Measurements from ENCODE around the gene ZFP30.
"Not testable (repeated sequence)": the region's sequence is repeated elsewhere in the genome, so short reads cannot be mapped to it uniquely, and the experiment has no call there.

Gene ZFP30

DNA sequence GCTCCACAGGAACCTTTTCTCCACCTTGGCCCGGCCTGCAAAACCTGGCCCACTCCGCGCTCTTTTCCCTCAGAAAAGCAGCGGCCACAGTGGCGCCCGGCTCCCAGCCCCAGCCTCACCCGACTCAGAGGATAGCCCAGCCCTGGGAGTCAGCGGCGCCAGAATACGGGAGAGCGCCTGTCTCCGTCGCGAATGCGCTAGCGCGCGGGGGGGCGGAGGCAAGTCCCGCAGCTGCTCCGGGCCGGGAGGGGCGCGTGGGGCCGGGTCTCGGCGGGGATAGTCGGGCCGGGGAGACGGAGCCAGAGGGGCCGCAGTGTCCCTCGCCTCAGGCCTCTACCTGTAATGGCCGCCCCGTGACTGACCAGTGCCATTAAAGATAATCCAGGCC, at the start of gene ZFP30:
Gene ZFP30 (minus strand): TSS at position 165 of the 388 bp plus-strand sequence. CDS start 7,643 bp downstream, outside the sequence.
- peaks cover 21% of the 10 kb centered on the region for H3K4me1 Mint-ChIP-seq
- peaks cover 19% of the 10 kb centered on the region for H3K36me3 Mint-ChIP-seq
- H3K27me3 Mint-ChIP-seq: no peaks in the 10 kb centered on the region
- peak; percentile 88 for ATAC-seq
- peaks cover 3% of the 10 kb centered on the region for H3K9me3 Mint-ChIP-seq
- H3K27ac Mint-ChIP-seq: peak within 1 kb of the TSS; percentile 95
- H3K4me3 Mint-ChIP-seq: peak within 1 kb of the TSS; percentile 91

DNA sequence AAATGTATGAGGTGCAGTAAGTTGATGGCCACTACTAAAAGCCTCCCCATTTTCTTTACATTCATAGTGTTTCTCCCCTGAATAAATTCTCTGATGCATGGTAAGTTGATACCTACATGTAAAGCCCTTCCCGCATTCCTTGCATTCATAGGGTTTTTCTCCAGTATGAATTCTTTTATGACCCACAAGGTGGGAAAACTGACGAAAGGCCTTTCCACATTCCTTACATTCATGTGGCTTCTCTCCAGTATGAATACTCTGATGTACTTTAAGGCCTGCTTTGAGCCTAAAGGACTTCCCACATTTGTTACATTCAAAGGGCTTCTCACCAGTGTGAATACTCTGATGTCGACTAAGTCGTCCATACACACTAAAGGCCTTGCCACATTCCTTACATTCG, 43.8 kb upstream of the ZFP30 start:
- Mint-ChIP-seq H3K36me3 (peaks cover 72% of the 10 kb centered on the region), H3K4me1 (no peaks in the 10 kb centered on the region)

DNA sequence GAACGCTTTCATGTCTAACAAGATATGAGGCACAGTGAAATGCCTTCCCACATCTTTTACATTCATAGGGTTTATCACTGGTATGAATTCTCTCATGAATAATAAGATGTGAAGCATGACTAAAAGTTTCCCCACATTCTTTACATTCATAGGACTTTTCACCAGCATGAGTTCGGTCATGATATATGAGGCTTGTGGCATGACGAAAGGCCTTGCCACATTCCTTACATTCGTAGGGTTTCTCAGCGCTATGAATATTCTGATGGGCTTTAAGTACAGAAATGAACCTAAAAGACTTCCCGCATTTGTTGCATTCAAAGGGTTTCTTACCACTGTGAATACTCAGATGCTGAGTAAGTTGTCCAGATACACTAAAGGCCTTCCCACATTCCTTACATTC, 43.0 kb upstream of the ZFP30 start:
- no peaks in the 10 kb centered on the region for H3K27me3 Mint-ChIP-seq
- H3K36me3 Mint-ChIP-seq: peaks cover 64% of the 10 kb centered on the region
- H3K27ac Mint-ChIP-seq: no peak overlapping the region
- H3K9me3 Mint-ChIP-seq: peaks cover 30% of the 10 kb centered on the region
- no peak overlapping the region for H3K4me3 Mint-ChIP-seq
- no peak for ATAC-seq
- H3K4me1 Mint-ChIP-seq: no peaks in the 10 kb centered on the region

More for the DNA sequence above, 43.8 kb upstream of the ZFP30 start:
- H3K9me3 Mint-ChIP-seq: peaks cover 30% of the 10 kb centered on the region
- H3K27me3 Mint-ChIP-seq: no peaks in the 10 kb centered on the region
- no peak overlapping the region for H3K4me3 Mint-ChIP-seq
- no peak overlapping the region for H3K27ac Mint-ChIP-seq
- no peak for ATAC-seq

DNA sequence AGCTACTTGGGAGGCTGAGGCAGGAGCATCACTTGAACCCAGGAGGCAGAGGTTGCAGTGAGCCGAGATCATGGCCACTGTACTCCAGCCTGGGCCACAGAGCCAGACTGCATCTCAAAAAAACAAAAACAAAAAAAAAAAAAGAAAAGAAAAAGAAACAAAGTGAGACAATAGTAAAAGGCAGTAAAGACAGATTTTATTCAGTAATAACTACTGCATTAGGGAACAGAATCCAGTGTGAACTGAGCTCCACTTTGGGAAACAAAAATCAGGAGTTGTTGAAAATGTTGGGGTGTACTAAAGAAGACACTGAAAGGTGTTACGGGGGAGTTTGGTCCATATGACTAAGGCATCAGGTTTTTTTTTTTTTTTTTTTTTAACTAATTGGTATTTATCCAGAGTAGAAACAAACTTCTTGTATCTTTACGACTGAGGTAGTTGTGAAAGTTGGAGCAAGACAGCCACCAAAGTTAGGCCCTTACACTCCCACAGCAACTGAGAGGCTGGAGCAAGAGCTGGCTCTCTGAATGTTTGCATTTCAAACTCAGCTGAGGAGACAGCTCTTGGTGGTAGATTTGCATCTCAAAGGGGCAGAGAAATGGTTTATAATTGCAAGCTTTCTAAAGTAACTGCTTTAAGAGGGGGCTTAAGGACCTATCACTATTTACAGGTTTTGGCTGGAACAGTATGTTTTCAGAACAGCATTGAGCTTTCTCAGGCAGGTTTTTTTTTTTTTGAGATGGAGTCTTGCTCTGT, 40.1 kb upstream of the ZFP30 start:
- Mint-ChIP-seq H3K36me3 (peaks cover 42% of the 10 kb centered on the region), H3K27me3 (no peaks in the 10 kb centered on the region), H3K4me1 (peaks cover 6% of the 10 kb centered on the region), H3K27ac (no peak overlapping the region), H3K9me3 (peaks cover 19% of the 10 kb centered on the region), H3K4me3 (no peak overlapping the region)
- no peak for ATAC-seq

DNA sequence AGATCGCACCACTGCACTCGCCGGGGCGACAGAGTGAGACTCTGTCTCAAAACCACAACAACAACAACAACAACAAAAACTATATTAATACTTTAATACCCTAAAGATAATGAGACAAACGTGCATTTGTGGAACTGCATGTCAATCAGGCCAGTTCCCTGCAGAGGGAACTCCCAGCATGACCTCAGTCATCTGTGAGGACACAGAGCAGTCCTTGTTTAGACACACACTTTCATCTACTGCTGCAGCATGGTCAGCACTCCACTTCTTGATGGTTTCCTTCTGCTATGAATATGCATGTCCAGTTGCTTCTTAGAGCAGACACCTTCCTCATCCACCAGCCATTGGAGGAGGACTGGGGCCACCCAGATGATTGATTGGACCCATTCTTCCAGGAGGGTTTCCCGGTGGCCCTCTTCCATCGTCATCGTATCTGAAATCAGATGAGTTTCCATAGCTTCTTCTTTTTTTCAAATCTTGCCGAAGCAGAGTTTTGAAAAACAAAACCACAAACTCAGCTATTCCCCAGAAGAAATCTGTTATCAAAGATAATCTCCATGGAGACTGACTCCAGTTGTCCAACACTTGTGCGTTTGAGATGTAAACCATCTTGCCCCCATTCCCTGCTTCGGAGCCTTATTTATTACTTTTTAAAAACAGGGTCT, 37.8 kb upstream of the ZFP30 start:
- peaks cover 13% of the 10 kb centered on the region for H3K9me3 Mint-ChIP-seq
- H3K4me3 Mint-ChIP-seq: no peak overlapping the region
- H3K27ac Mint-ChIP-seq: no peak overlapping the region
- peaks cover 6% of the 10 kb centered on the region for H3K4me1 Mint-ChIP-seq
- no peaks in the 10 kb centered on the region for H3K27me3 Mint-ChIP-seq
- no peak for ATAC-seq
- peaks cover 19% of the 10 kb centered on the region for H3K36me3 Mint-ChIP-seq

DNA sequence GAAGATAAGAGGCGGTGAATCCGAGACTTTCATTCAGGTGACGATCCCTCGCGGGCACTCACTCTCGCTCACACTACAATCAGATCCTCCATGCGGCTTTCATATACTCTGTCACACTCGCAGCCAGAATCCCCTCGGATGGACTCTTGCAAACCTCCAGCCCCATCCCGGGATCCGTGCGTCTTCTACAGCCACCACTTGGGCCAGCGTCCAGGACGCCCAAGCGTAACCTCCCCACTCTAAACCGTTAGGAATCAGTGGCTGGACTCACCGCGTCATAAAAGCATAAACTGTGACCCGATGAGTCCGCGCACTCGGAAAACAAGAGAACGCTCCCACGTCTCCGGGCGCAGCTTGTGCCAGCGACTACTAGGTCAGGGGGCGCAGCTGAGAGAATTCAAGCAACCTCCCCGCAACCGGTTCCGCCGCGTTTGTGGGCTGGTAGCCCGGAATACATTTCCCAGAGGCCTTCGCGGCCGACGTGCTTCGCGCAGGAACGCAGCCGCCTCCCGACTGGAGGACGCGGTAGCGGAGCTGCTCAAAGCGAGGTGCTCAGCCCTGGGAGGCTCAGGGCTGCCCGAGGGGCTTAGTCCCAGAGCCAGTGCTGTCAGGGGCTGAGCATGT, 36.7 kb upstream of the ZFP30 start:
- H3K27ac Mint-ChIP-seq: peak overlapping the region; percentile 97
- no peaks in the 10 kb centered on the region for H3K27me3 Mint-ChIP-seq
- H3K4me3 Mint-ChIP-seq: peak overlapping the region; percentile 97
- ATAC-seq: peak; percentile 97
- peaks cover 7% of the 10 kb centered on the region for H3K9me3 Mint-ChIP-seq
- H3K4me1 Mint-ChIP-seq: peaks cover 6% of the 10 kb centered on the region
- peaks cover 13% of the 10 kb centered on the region for H3K36me3 Mint-ChIP-seq

DNA sequence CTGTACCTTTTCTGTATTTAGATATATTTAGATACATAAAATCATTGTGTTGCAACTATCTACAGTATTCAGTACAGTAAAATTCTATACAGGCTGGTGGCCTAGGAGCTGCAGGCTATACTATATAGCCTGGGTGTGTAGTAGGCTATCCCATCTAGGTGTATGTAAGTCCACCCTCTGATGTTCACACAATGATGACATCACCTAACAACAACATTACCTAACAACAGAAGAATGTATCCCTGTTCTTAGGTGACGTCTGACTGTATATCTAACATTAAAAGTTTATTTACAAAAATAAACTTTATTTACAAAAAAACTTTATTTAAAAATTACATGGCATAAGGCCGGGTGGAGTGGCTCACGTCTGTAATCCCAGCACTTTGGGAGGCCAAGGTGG, 28.3 kb upstream of the ZFP30 start:
- no peak for ATAC-seq
- no peaks in the 10 kb centered on the region for H3K27me3 Mint-ChIP-seq
- H3K4me3 Mint-ChIP-seq: no peak overlapping the region
- H3K27ac Mint-ChIP-seq: no peak overlapping the region
- peaks cover 9% of the 10 kb centered on the region for H3K9me3 Mint-ChIP-seq
- H3K36me3 Mint-ChIP-seq: peaks cover 27% of the 10 kb centered on the region
- H3K4me1 Mint-ChIP-seq: no peaks in the 10 kb centered on the region

DNA sequence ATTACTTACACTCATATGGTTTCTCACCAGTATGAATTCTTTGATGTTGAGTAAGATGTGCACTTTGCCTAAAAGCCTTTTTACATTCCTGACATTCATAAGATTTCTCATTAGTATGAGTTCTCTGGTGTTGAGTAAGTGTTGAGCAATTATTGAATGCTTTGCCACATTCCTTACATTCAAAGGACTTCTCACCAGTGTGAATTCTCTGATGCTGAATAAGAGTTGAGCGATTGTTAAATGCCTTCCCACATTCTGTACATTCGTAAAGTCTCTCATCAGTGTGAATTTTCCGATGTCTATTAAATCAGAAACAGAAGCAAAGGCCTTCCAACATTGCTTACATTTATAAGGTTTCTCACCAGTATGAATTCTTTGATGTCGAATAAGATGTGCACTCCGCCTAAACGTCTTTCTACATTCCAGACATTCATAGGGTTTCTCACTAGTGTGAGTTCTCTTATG, 14.2 kb upstream of the ZFP30 start:
- ATAC-seq: no peak
- Mint-ChIP-seq H3K27me3 (no peaks in the 10 kb centered on the region), H3K9me3 (peaks cover 12% of the 10 kb centered on the region), H3K27ac (no peak overlapping the region), H3K4me3 (no peak overlapping the region), H3K36me3 (peaks cover 6% of the 10 kb centered on the region), H3K4me1 (no peaks in the 10 kb centered on the region)

DNA sequence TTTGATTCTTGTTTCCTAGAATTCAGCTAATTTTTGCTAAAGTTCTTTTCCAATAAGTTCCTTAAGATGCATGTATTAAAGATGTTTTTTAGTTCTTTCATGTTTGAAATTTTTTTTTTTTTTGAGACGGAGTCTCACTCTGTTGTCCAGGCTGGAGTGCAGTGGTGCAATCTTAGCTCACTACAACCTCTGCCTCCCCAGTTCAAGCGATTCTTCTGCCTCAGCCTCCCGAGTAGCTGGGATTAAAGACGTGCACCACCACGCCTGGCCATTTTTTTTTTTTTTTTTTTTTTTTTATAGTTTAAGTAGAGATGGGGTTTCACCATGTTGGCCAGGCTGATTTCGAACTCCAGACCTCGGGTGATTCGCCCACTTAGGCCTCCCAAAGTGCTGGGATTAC, 1.9 kb upstream of the ZFP30 start:
- H3K27ac Mint-ChIP-seq, ATAC-seq, H3K27me3 Mint-ChIP-seq, H3K9me3 Mint-ChIP-seq: not testable (repeated sequence)
- Mint-ChIP-seq H3K4me3 (peak overlapping the region; percentile 91), H3K4me1 (peaks cover 21% of the 10 kb centered on the region), H3K36me3 (peaks cover 15% of the 10 kb centered on the region)

DNA sequence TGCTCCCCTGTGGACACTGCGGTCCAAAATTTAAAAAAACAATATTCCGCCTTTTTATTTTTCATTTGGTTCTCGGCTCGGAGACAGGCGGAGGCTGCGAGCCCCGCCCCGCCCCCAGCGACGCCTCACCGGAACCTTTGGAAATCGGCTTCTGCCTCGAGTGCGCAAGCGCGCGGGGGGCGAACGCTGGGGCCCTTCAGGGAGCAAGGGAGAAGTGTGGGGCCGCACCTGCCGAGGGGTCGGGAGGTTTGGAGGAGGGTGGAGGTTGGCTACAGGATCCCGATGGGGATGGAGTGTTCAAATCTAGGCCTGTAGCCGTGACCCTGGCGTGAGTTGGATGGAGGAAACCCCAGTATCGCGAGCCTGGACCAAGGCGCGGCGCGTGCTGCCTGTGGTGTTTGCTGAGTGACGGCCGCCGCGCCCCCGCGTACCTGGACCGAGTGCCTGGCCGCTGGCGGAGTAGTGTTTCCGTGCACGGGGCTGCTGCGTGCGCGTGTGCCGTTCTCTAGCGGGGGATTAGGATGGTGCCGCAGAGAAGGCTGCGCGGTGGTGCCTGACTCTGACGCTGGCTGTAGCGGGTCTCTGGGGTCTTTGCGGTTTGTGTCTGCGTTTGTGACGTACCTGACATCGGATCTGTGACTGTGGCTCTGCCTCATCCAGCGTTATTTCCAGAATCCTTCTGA, 565 bp upstream of the ZFP30 start:
- no peaks in the 10 kb centered on the region for H3K27me3 Mint-ChIP-seq
- peaks cover 21% of the 10 kb centered on the region for H3K4me1 Mint-ChIP-seq
- peaks cover 3% of the 10 kb centered on the region for H3K9me3 Mint-ChIP-seq
- H3K27ac Mint-ChIP-seq: peak overlapping the region; percentile 95
- ATAC-seq: peak; percentile 86
- peaks cover 18% of the 10 kb centered on the region for H3K36me3 Mint-ChIP-seq
- H3K4me3 Mint-ChIP-seq: peak overlapping the region; percentile 91

DNA sequence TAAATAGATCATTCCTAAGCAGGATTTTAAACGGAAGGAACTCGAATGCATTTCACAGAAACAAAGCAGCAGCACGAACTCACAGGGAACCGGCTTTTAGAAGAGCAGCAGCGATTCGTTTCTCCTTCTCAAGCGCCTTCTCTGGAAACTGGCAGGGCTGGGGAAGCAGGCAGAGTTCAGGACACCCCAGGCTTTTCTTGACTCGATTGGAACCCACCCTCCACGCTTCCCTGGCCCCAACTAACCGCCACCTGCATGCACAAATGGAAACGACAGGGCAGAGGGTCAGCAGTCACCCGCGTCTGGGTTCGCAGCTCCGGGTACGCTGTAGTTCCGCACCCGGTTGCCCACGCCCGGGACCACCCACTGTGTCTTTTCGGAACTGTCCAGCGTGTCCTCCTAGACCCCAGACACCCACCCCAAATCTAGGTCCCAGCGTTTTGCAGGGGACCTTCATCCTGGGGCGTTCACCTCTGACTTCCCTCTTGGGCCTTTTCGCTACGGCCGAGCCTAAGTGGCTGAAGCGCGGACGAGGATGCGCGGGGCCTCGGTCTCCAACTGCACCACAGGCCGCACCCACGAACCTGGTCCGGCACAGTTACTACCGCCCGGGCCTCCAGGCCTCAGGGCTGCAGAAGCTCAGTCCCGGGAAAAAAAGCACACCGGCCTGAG, 500 bp downstream of the ZFP30 start:
- peak; percentile 64 for ATAC-seq
- H3K4me1 Mint-ChIP-seq: peaks cover 21% of the 10 kb centered on the region
- H3K36me3 Mint-ChIP-seq: peaks cover 21% of the 10 kb centered on the region

DNA sequence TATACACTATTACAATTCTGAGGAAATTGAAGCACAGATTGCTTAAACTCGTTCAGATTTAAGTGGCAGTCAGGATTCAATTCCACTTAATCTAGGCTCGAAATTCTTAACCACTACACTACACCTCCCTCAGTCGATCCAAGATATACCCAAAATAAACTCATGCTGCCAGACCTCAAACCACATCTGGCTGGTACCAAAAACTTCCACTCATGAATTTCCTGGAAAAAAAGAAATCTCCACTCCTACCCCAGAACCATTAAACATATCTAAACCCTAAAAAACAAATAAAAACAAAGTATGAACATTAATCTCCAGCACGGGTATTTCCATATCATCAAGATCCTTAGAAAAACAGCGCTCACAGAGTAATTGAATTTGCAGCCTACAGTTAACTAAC, 1.1 kb downstream of the ZFP30 start:
- Mint-ChIP-seq H3K9me3 (peaks cover 3% of the 10 kb centered on the region), H3K27ac (peak overlapping the region; percentile 95), H3K36me3 (peaks cover 21% of the 10 kb centered on the region), H3K27me3 (no peaks in the 10 kb centered on the region), H3K4me1 (peaks cover 21% of the 10 kb centered on the region), H3K4me3 (peak overlapping the region; percentile 91)
- no peak for ATAC-seq

More for the DNA sequence above, 500 bp downstream of the ZFP30 start:
- Mint-ChIP-seq H3K27me3 (no peaks in the 10 kb centered on the region), H3K9me3 (peaks cover 3% of the 10 kb centered on the region), H3K4me3 (peak overlapping the region; percentile 91), H3K27ac (peak overlapping the region; percentile 95)

DNA sequence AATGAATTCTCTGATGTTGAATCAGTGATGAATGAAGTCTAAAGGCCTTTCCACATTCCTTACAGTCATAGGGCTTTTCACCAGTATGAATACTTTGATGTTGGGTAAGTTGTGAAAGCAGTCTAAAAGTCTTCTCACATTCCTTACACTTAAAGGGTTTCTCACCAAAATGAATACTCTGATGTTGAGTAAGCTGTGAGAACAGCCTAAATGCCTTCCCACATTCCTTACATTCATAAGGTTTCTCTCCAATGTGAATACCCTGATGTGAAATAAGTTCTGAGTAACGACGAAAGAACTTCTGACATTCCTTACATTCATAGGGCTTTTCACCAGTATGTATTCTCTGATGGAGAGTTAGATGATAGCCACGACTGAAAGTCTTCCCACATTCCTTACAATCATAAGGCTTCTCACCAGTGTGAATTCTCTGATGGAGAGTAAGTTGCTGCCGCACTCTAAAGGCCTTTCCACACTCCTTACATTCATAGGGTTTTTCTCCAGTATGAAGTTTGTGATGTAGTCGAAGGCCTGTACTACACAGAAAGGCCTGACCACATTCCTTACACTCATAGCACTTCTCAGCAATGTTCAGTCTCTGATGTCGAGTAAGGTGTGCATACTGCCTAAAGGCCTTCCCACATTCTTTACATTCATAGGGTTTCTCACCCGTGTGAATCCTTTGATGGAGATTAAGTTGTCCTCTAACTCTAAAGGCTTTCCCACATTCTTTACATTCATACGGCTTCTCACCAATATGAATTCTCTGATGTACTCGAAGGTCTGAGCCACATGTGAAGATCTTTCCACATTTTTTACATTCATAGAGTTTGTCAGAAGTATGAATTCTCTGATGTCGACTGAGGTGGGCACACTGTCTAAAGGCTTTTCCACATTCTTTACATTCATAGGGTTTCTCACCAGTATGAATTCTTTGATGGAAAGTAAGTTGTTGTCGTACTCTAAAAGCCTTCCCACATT, 19.9 kb downstream of the ZFP30 start:
- no peaks in the 10 kb centered on the region for H3K4me1 Mint-ChIP-seq

DNA sequence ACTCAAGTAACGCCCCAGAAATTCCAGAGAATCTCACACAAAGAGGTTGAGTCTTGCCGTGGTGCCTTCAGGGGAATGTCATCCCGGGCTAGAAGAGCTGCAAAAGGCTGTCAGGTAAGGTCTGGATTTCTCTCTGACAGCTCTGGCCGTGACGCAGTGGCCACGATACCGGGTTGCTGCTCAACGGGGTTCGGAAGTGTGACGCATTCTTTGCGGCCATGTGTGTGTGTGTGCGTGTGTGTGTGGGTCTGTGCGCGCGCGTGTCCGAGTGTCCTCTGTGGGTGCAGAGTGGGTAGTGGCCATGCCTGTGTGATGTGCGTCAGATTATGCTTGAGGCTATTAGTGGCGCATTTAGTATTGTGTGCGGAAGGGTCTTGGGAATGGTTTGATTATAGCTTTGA, 60.3 kb downstream of the ZFP30 start:
- H3K27ac Mint-ChIP-seq: peak overlapping the region; percentile 94
- H3K4me1 Mint-ChIP-seq: peaks cover 17% of the 10 kb centered on the region
- peaks cover 38% of the 10 kb centered on the region for H3K36me3 Mint-ChIP-seq
- H3K27me3 Mint-ChIP-seq: no peaks in the 10 kb centered on the region
- peak overlapping the region; percentile 90 for H3K4me3 Mint-ChIP-seq
- ATAC-seq: peak; percentile 73
- peaks cover 10% of the 10 kb centered on the region for H3K9me3 Mint-ChIP-seq

More for the DNA sequence above, 19.9 kb downstream of the ZFP30 start:
- ATAC-seq: no peak
- Mint-ChIP-seq H3K36me3 (peaks cover 63% of the 10 kb centered on the region), H3K27ac (no peak overlapping the region), H3K4me3 (no peak overlapping the region), H3K27me3 (no peaks in the 10 kb centered on the region), H3K9me3 (peaks cover 37% of the 10 kb centered on the region)
